SH-SY5Y (cell line): Measurements from ENCODE around the gene VPS13D.

Experiments used
- GATA2 ChIP-seq: IDR thresholded peaks from 2 replicates; pipeline ENCODE4 v1.6.1; 2011; ENCODE audit warnings: mild to moderate bottlenecking, low read depth, low read length
- GATA3 ChIP-seq: IDR thresholded peaks from 2 replicates; pipeline ENCODE4 v1.6.1; 2011; ENCODE audit warnings: low read depth, mild to moderate bottlenecking, low read length, moderate library complexity

DNA sequence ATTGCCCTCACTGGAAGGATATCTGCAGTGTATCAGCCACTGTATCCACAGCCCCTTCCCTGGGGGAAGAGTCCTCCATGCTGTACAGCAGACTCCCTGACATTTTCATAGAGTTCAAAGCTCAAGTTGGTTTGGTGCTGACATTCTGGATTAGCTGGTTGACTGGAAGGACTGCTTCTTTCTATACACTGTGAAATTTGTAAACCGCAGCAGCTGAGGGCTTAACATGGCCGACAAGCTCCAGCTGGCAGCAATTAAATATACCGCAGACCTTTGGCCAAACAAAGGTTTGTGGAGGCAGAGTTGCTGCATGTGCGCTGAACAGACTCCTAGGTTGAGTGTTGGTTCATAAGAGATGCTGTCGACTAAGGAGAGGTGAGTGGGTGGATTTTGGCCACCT lies 261.8 kb downstream of the VPS13D start:
- TF ChIP-seq GATA2 (no peak), GATA3 (no peak)
